HG02840 (cell line): ENCODE data around the gene HDLBP.
A peak's percentile ranks its signal among the peaks of the same experiment; 100 is the strongest.

ENCODE experiments used
- ATAC-seq: cut with Tn5 transposase; IDR thresholded peaks from one replicate; pipeline ENCODE4 v1.9.1; 2021; ENCODE audit warnings: mild to moderate bottlenecking, moderate library complexity, moderate number of reproducible peaks; ENCODE audit not compliant: unreplicated experiment, low FRiP score

Gene HDLBP

DNA sequence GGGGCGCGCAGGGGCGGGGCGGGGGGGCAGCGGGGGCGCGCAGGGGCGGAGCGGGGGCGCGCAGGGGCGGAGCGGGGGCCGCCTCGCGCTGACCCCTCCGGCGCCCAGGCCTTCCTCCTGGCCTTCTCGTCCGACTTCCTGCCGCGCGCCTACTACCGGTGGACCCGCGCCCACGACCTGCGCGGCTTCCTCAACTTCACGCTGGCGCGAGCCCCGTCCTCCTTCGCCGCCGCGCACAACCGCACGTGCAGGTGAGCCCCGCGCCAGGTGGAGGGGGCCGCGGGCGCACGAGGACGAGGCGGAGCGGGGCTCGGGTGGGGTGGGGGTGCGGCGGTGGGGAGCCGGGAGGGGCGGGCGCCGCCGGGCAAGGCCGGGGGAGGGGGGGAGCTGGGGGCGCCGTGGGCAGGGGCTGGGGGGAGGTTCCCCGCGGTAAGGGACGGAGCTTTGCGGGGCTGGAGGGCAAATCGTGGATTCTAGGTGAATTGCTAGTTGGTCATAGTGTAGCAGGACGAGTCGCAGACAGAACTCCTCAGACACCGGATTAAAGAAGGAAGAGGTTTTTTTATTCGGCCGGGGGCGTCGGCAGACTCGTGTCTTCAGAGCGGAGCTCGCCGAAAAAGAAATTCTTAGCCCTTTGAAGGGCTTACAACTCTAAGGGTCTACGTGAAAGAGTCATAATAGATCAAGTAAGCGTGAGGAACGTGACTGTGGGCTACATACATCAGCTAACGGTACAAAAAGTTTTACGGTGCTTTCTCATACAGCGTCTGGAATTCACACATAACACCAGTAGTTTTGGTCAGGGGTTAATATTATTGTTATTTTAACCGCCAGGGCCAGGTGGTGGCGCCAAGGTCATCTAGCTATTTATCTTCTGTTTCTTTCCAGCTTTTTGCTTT lies 97.1 kb downstream of the HDLBP start:
- no peak for ATAC-seq

DNA sequence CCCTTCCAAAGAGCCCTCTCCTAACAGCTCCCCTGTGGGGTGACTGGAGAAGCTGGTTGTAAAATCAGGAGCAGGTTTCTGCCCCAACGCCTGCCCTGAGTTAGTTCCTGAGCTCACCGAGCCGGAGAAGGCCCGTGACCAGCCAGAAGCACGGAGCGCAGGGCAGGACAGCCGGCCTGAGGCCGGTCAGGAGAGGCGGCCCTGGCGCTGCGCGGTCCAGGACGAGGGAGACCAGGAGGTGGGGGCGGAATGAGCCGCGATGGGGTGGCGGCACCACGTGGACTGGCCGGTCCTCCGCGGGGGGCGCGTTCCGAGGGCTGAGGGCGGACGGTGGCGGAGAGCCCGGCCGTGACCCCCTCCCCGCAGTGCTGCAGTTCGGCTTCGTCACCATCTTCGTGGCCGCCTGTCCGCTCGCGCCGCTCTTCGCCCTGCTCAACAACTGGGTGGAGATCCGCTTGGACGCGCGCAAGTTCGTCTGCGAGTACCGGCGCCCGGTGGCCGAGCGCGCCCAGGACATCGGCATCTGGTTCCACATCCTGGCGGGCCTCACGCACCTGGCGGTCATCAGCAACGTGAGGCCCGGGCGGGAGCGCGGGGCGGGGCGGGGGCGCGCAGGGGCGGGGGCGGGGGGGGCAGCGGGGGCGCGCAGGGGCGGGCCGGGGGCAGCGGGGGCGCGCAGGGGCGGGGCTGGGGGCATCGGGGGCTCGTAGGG lies 98.0 kb downstream of the HDLBP start:
- ATAC-seq = peak; percentile 49

GRCh38 chr2:241216211-241216761 lies 99.2 kb downstream of the HDLBP start:
- ATAC-seq = no peak

GRCh38 chr2:241215421-241215820 lies 100.1 kb downstream of the HDLBP start:
- ATAC-seq = no peak

GRCh38 chr2:241214766-241215165 lies 100.7 kb downstream of the HDLBP start:
- no peak for ATAC-seq

DNA sequence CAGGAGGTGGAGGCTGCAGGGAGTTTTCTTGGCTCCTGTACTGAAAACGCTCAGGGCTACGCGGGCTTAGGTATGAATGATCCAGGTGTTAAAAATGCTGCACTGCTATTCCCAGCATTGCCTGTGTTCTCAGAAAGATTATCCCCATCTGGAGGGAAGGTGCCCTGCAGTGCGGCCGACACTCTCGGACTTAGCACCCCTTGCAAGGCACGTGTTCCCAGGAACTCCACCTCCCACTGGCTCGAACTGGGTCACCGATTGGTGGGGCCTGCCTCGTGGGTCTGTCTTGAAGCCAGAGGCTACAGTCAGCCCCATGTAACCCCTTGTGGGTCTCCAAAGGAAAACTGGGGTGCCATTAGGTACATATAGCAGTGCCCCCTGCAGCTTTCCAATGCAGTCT lies 101.3 kb downstream of the HDLBP start:
- no peak for ATAC-seq

DNA sequence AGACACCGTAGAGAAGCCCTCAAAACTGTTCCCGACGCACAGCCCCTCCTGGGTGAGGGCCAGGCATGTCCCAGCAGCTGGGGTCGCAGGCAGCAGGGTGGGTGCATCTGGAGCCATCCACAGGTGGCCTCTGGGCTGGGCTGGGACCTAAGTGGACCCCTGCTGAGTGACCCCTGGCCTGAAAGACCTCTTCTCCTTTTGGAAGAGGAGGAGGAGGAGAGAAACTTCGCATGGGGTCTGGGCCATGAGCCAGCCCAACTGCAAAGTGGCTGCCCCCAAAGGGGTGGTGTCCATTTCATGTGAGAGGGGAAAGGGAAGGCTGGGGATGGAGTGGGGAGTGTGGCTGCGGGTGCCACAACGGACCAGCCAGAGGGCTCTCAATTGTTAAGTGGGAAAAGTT lies 101.9 kb downstream of the HDLBP start:
- ATAC-seq = no peak

DNA sequence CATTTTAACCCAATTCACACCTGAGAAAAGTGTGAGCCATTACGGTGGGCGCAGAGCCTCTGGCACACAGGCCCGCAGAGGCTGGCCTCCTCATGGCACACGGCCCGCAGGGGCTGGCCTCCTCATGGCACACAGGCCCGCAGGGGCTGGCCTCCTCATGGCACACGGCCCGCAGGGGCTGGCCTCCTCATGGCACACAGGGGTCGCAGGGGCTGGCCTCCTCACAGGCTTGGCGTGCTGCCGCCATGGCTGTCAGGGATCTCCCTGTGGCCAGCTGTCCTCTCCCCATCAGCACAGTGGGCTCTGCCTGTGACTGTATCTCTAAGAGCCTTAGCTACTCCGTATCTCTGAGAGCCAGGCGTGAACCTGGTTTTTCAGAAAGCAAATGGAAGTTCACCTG lies 102.4 kb downstream of the HDLBP start:
- ATAC-seq = no peak

DNA sequence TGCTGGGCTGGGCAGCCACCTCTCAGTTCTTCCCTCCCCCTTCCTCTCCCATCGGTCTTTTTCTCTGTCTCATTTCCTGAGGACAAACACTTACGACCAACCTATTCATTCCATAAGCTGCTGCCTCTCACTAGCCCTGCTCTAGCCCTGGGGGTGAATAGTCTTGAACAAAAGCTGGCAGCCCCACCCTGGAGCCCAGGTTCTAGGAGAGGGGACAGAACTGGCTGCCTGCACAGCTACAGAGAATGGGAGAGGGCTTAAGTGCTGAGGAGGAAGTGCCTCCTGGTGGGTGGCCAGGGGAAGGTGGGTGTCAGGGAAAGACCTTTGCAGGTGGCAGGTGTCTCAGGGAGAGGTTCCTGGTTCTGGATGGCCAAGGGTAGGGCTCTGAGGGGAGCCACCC lies 104.2 kb downstream of the HDLBP start:
- no peak for ATAC-seq

DNA sequence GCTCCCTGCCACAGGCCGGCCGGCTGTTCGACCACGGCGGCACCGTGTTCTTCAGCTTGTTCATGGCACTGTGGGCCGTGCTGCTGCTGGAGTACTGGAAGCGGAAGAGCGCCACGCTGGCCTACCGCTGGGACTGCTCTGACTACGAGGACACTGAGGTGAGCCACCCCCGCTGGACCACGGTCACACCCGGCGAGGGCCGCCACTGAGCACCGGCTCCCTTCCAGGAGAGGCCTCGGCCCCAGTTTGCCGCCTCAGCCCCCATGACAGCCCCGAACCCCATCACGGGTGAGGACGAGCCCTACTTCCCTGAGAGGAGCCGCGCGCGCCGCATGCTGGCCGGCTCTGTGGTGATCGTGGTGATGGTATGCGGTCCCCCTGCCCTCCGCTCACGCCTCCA lies 106.2 kb downstream of the HDLBP start:
- ATAC-seq = no peak

DNA sequence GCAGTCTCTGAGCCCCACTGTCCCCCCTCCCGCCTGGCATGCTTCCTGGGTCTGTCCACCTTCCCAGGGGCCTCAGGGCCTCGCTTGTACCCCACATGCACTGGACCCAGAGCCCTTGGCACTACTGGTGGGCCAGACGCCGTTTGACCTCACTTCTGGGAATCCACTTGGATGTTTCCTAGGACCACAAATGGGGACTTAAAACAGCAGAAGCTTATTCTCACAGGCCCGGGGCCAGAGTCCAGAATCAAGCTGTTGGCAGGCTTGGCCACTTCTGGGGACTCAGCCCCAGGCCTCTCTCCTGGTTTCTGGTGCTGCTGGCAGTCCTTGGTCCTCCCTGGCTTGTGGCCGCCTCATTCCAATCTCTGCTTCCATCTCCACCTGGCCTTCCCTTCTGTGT lies 107.4 kb downstream of the HDLBP start:
- ATAC-seq = no peak

- ATAC-seq = no peak
Observed at GRCh38 chr2:241207641-241208040, 107.8 kb downstream of the HDLBP start.

GRCh38 chr2:241207151-241207550 lies 108.3 kb downstream of the HDLBP start:
- ATAC-seq = no peak

GRCh38 chr2:241205086-241205485 lies 110.4 kb downstream of the HDLBP start:
- ATAC-seq = no peak

GRCh38 chr2:241204490-241204889 lies 111.0 kb downstream of the HDLBP start:
- no peak for ATAC-seq

GRCh38 chr2:241204010-241204384 lies 111.5 kb downstream of the HDLBP start:
- no peak for ATAC-seq

DNA sequence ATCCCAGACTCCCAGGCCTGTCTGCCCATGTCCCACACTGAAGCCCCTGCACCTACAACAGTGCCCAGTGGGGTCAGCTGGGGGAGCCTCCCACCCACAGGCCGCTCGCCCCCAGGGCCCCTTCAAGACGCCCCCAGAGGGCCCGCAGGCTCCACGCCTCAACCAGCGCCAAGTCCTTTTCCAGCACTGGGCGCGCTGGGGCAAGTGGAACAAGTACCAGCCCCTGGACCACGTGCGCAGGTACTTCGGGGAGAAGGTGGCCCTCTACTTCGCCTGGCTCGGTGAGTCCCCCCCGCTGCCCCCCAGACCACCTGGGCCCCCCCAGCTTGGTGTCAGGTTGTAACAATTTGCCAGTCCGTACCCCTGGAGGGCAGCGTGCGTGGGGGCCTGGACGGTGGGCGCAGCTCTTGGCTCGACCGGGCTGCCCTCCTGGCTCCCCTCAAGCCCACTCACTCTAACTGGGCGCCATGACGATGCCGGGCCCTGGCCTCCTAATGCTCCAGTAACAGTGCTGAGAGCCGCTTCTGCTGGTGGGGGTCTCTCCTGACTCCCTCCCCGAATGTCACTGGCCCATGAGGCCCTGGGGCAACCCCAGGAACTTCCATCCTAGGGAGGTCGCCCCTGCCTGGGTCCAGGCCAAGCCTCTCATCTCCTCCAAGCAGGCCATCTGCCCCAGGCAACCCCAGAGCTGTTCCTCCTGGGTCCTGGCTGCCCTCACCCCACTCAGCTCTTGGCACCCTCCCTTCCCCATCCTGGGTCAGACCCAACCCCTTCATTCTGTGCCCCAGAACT lies 112.1 kb downstream of the HDLBP start:
- ATAC-seq = no peak

- no peak for ATAC-seq
Observed at GRCh38 chr2:241202681-241203080, 112.8 kb downstream of the HDLBP start.

- ATAC-seq = no peak
Observed at GRCh38 chr2:241202268-241202585, 113.2 kb downstream of the HDLBP start.

DNA sequence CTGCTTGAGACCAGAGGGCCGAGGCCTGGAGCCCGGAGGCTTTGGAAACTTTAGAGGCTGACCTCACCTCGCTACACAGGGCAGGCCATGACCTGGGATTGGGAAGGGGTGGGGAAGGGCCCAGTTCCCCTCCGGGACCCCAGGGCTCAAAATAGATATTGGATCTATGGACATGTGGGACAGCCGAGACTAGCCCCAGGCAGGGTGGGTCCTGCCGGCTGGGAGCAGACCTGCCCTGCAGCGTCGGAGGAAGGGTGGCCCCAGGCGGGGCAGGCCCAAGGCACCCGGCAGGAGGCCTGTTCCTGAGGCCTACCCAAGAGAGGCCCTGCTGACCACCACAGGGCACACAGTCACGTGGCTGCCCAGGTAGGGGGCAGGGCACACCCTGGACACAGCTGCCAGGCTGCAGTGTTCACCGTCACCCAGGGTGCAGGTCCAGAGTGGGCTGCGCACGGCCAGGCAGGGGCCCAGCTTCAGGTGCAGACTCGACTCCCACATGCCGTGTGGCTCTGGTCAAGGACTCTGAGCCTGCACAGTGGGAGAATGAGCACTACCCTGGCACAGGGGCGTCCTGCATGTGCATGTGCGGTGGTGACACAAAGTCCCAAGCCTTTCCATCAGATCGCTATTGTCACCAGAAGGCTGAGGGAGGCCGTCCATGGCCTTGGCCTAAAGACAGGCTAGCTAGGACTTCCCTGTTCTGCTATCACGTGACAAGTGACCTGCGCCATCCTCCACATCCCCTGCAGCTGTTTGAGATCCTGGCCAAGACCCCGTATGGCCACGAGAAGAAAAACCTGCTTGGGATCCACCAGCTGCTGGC lies 113.8 kb downstream of the HDLBP start:
- ATAC-seq = no peak
